Glomerular endothelial cell (primary cell): Measurements from ENCODE around the gene PNMA3. TPM values are rescaled to one million over a fixed set of nuclear protein-coding genes. Genes with fewer than 3 reads are reported as not detected.
"Not testable (repeated sequence)": the region's sequence is repeated elsewhere in the genome, so short reads cannot be mapped to it uniquely, and the experiment has no call there.

Source experiments
- DNase-seq: peaks from one replicate; pipeline ENCODE4 v3.0.0-alpha.2; 2011; ENCODE audit warnings: low read depth, low spot score; ENCODE audit errors: extremely low read depth
- total RNA-seq: library from RNA; depleted of rRNA; stranded (reverse); fragments of >200 nt; gene quantifications from 2 replicates; pipeline ENCODE4 v1.2.3, GENCODE V29; 2015

The PNMA3 gene
- 0.58 TPM in 1 of 2 replicates, not detected in the other for total RNA-seq

GRCh38 chrX:153055871-153056749 lies at the start of gene PNMA3:
TSS of gene PNMA3 (plus strand) at chrX:153056470. CDS start at chrX:153057056, 586 bp downstream.
- no peak for DNase-seq

GRCh38 chrX:153017174-153017573 lies 39.1 kb upstream of the PNMA3 start:
- not testable (repeated sequence) for DNase-seq

- DNase-seq: no peak
Measured at GRCh38 chrX:153019166-153019565, 37.1 kb upstream of the PNMA3 start.

GRCh38 chrX:153026501-153026900 lies 29.8 kb upstream of the PNMA3 start:
- DNase-seq: not testable (repeated sequence)

- not testable (repeated sequence) for DNase-seq
Measured at GRCh38 chrX:153028487-153028886, 27.8 kb upstream of the PNMA3 start.

- no peak for DNase-seq
Measured at GRCh38 chrX:153029162-153029561, 27.1 kb upstream of the PNMA3 start.

GRCh38 chrX:153029875-153030274 lies 26.4 kb upstream of the PNMA3 start:
- no peak for DNase-seq

GRCh38 chrX:153030801-153031200 lies 25.5 kb upstream of the PNMA3 start:
- DNase-seq: no peak

GRCh38 chrX:153032397-153033118 lies 23.7 kb upstream of the PNMA3 start:
- no peak for DNase-seq

GRCh38 chrX:153049093-153049492 lies 7.2 kb upstream of the PNMA3 start:
- DNase-seq: no peak

- no peak for DNase-seq
Measured at GRCh38 chrX:153052534-153052933, 3.7 kb upstream of the PNMA3 start.

GRCh38 chrX:153057281-153057680 lies 1.0 kb downstream of the PNMA3 start:
- no peak for DNase-seq

GRCh38 chrX:153059191-153060094 lies 3.2 kb downstream of the PNMA3 start:
- DNase-seq: no peak

- DNase-seq: no peak
Measured at GRCh38 chrX:153060095-153060445, 3.8 kb downstream of the PNMA3 start.

GRCh38 chrX:153061732-153062131 lies 5.5 kb downstream of the PNMA3 start:
- no peak for DNase-seq

GRCh38 chrX:153063315-153063714 lies 7.0 kb downstream of the PNMA3 start:
- DNase-seq: no peak

- DNase-seq: no peak
Measured at GRCh38 chrX:153064061-153064460, 7.8 kb downstream of the PNMA3 start.

- no peak for DNase-seq
Measured at GRCh38 chrX:153065389-153065788, 9.1 kb downstream of the PNMA3 start.

GRCh38 chrX:153066402-153066801 lies 10.1 kb downstream of the PNMA3 start:
- DNase-seq: not testable (repeated sequence)

- DNase-seq: not testable (repeated sequence)
Measured at GRCh38 chrX:153071909-153072583, 15.8 kb downstream of the PNMA3 start, which contains the start of gene PNMA6A. TSS of gene PNMA6A (plus strand) at chrX:153072454. CDS start at chrX:153073063, 609 bp downstream.
